Right lobe of liver (tissue), 6 donors: Measurements from ENCODE around the gene CEP70. TPM values are rescaled to one million over a fixed set of nuclear protein-coding genes. Genes with fewer than 3 reads are reported as not detected.

Source experiments
- ATAC-seq, 4 donors: fragments of 200-7000 bp; cut with Tn5 transposase; one replicate each; pipeline ENCODE4 v1.9.1; 2020; ENCODE audit warnings: mild to moderate bottlenecking in 4 of 4, moderate library complexity in 4 of 4
- DNase-seq, 3 donors: peaks; one replicate each; pipeline ENCODE4 v3.0.0-alpha.2; 2020
- H3K27ac ChIP-seq, 3 donors: fragments of 200-600 bp; one replicate each; pipeline ENCODE4 v1.8.0; 2022
- H3K27me3 ChIP-seq, 2 donors: fragments of 200-600 bp; one replicate each; pipeline ENCODE4 v1.8.0; 2022
- H3K36me3 ChIP-seq, 4 donors: fragments of 200-600 bp; sonication (generic) in 1 of 4; one replicate each; pipeline versions ENCODE4 v1.5.1 to v1.8.0; 2017 to 2022; ENCODE audit warnings: control low read depth in 1 of 4
- H3K4me1 ChIP-seq, 4 donors: fragments of 200-600 bp; sonication (generic) in 1 of 4; one replicate each; pipeline versions ENCODE4 v1.5.1 to v1.8.0; 2017 to 2022; ENCODE audit warnings: control low read depth in 1 of 4
- H3K4me3 ChIP-seq, 3 donors: fragments of 200-600 bp; one replicate each; pipeline ENCODE4 v1.8.0; 2022
- H3K9me3 ChIP-seq, 4 donors: fragments of 200-600 bp; sonication (generic) in 1 of 4; one replicate each; pipeline versions ENCODE4 v1.5.1 to v1.8.0; 2017 to 2022; ENCODE audit warnings: control low read depth in 1 of 4
- CTCF ChIP-seq, 4 donors: fragments of 200-600 bp in 3 of 4; fragments of 450-650 bp in 1 of 4; IDR thresholded peaks; one replicate each; pipeline versions ENCODE4 v1.5.1 to v1.8.0; 2016 to 2022; ENCODE audit warnings: antibody characterized with exemption in 4 of 4, mild to moderate bottlenecking in 2 of 4
- POLR2A ChIP-seq: fragments of 450-650 bp; IDR thresholded peaks from one replicate; pipeline ENCODE4 v1.6.1; 2017; ENCODE audit warnings: antibody characterized with exemption, mild to moderate bottlenecking
- WGBS: methylation state at CpG from one replicate; pipeline ENCODE4 v1.1.6; 2018; ENCODE audit warnings: low coverage, low lambda C conversion rate; ENCODE audit not compliant: insufficient coverage; ENCODE audit errors: missing lambda C conversion rate; 5-methylcytosine and 5-hydroxymethylcytosine counted together
- intact Hi-C, 2 donors: fragments of 100-400 bp; cut with DNase I; formaldehyde crosslinking; loops; one replicate each; pipeline versions ENCODE4 v1.11.2 to v1.14.1; 2022
- total RNA-seq, 6 experiments: library from RNA; depleted of rRNA in 2 of 6; stranded (reverse); fragments of >200 nt in 2 of 6; fragmentation: NEBNext Ultra II Directional in 3 of 6; extraction: Animal tissue kit (Norgen Biotek cat#: 25700) in 3 of 6; gene quantifications; one replicate each; pipeline versions ENCODE4 v1.1.0 to v1.2.4, GENCODE V29; 2016 to 2023
- donor health status: DM: no; HTN: yes; CAD: no.
- donor health status: DM: no; HTN: no; CAD: no.
- donor health status: DM: no; HTN: no; CAD: no.
- donor health status: DM: no; HTN: yes; CAD: no.
- donor health status: DM: no; HTN: yes; CAD: no.

The CEP70 gene
- total RNA-seq, 6 experiments from 2014 or later, result 13.8 to 26.7 (median 21.4) TPM

- peaks cover 0 to 9% (median 3%) of the 10 kb centered on the region in 4 donors for H3K36me3 ChIP-seq
Measured at GRCh38 chr3:138549179-138549977, 44.7 kb downstream of the CEP70 start.

GRCh38 chr3:138547342-138547975 lies 46.6 kb downstream of the CEP70 start:
- Histone ChIP-seq H3K4me3 (no peak overlapping the region), H3K27me3 (no peaks in the 10 kb centered on the region), H3K36me3 (peaks cover 0 to 9% (median 3%) of the 10 kb centered on the region in 4 donors), H3K27ac (no peak overlapping the region), H3K9me3 (peaks cover 0 to 5% (median 0%) of the 10 kb centered on the region in 4 donors), H3K4me1 (no peaks in the 10 kb centered on the region)
- intact Hi-C loops, result no loop called here
- DNase-seq (no peak), ATAC-seq (no peak)
- WGBS, result 89% methylated on average over 2 of the region's 2 CpGs
- no peak for TF ChIP-seq POLR2A
- no peak for TF ChIP-seq CTCF (IDR thresholded peaks at IDR 0.05)

More at GRCh38 chr3:138549179-138549977, 44.7 kb downstream of the CEP70 start:
- ATAC-seq, result no peak
- WGBS, result 98% methylated on average over 6 of the region's 14 CpGs
- H3K9me3 ChIP-seq, result peaks cover 0 to 5% (median 0%) of the 10 kb centered on the region in 4 donors
- no peak for DNase-seq
- H3K27me3 ChIP-seq, result no peaks in the 10 kb centered on the region
- TF ChIP-seq CTCF (IDR thresholded peaks at IDR 0.05) (no peak), POLR2A (no peak)
- no peak overlapping the region for H3K27ac ChIP-seq
- H3K4me3 ChIP-seq, result no peak overlapping the region
- intact Hi-C loops, result no loop called here
- H3K4me1 ChIP-seq, result no peaks in the 10 kb centered on the region

GRCh38 chr3:138544546-138544945 lies 49.5 kb downstream of the CEP70 start:
- TF ChIP-seq POLR2A, result no peak
- no peak for TF ChIP-seq CTCF (IDR thresholded peaks at IDR 0.05)
- H3K36me3 ChIP-seq, result peaks cover 0 to 14% (median 3%) of the 10 kb centered on the region in 4 donors
- peaks cover 0 to 5% (median 0%) of the 10 kb centered on the region in 4 donors for H3K9me3 ChIP-seq
- intact Hi-C loops, result no loop called here
- H3K4me3 ChIP-seq, result no peak overlapping the region
- no peak for ATAC-seq
- no peak overlapping the region for H3K27ac ChIP-seq
- DNase-seq, result no peak
- H3K27me3 ChIP-seq, result no peaks in the 10 kb centered on the region
- H3K4me1 ChIP-seq, result no peaks in the 10 kb centered on the region
- 100% methylated on average over 1 of the region's 1 CpG for WGBS

GRCh38 chr3:138542977-138543376 lies 51.1 kb downstream of the CEP70 start:
- WGBS, result no CpG with 5 or more reads among the region's 5 CpGs

More at GRCh38 chr3:138542977-138543376, 51.1 kb downstream of the CEP70 start:
- intact Hi-C loops, result no loop called here
- TF ChIP-seq POLR2A (no peak), CTCF (IDR thresholded peaks at IDR 0.05) (no peak)
- no peak overlapping the region for H3K27ac ChIP-seq
- DNase-seq, result no peak
- H3K27me3 ChIP-seq, result no peaks in the 10 kb centered on the region
- H3K4me3 ChIP-seq, result no peak overlapping the region
- ATAC-seq, result no peak
- peaks cover 0 to 8% (median 0%) of the 10 kb centered on the region in 4 donors for H3K36me3 ChIP-seq
- peaks cover 0 to 5% (median 0%) of the 10 kb centered on the region in 4 donors for H3K9me3 ChIP-seq
- H3K4me1 ChIP-seq, result no peaks in the 10 kb centered on the region
